Effector memory CD8-positive, alpha-beta T cell (primary cell): ENCODE data around the gene OR6S1.
"Not testable (repeated sequence)": the region's sequence is repeated elsewhere in the genome, so short reads cannot be mapped to it uniquely, and the experiment has no call there.

Experiments used
- ATAC-seq: fragments of 150-1000 bp; cut with Tn5 transposase; replicated peaks from 2 replicates; pipeline ENCODE4 v1.10.0; 2021; ENCODE audit warnings: mild to moderate bottlenecking, moderate library complexity
- DNase-seq, 3 experiments: peaks; one replicate each; pipeline ENCODE4 v3.0.0; 2021
- H3K27ac Mint-ChIP-seq, 2 donors: one replicate each; pipeline ENCODE4 v1.8.0; 2022; ENCODE audit warnings: mild to moderate bottlenecking in 2 of 2, mixed read lengths in 2 of 2, moderate library complexity in 2 of 2
- H3K27me3 Mint-ChIP-seq, 2 donors: one replicate each; pipeline ENCODE4 v1.8.0; 2022; ENCODE audit warnings: mixed read lengths in 2 of 2
- H3K36me3 Mint-ChIP-seq: one replicate; pipeline ENCODE4 v1.8.0; 2022; ENCODE audit warnings: mild to moderate bottlenecking, moderate library complexity, mixed read lengths; ENCODE audit not compliant: insufficient read depth
- H3K4me1 Mint-ChIP-seq, 2 donors: one replicate each; pipeline ENCODE4 v1.8.0; 2022; ENCODE audit warnings: low read depth in 2 of 2, mixed read lengths in 2 of 2
- H3K4me3 Mint-ChIP-seq, 2 donors: one replicate each; pipeline ENCODE4 v1.8.0; 2022; ENCODE audit warnings: mild to moderate bottlenecking in 2 of 2, mixed read lengths in 2 of 2, moderate library complexity in 2 of 2
- H3K9me3 Mint-ChIP-seq, 2 donors: one replicate each; pipeline ENCODE4 v1.8.0; 2022; ENCODE audit warnings: mixed read lengths in 2 of 2

OR6S1 gene

DNA sequence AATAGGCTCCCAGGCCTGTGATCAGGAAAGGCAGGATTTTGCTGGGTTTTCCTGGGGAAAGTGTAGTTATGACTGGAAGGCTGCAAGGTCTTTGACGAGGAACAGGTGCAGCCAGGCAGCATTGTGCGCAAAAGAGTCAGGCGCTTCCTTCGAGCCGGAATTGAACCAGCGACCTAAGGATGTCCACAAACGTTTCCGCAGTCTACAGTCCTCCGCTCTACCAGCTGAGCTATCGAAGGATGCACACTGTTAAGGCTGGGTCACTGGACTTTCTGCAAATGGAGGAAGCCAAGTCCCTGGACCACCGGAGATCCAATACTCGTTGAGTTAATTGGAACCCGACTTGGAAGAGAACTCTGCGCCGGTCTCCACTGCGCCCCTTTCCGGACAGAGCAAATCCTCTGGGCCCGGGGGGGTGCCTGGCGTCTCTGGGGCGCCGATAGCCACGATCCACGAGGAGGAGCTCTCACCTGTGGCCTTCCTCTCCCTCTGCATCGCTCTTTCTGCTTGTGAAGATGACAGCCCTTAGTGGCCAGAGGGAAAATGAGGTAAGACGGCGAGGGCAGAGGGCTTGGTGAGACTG lies 18.4 kb upstream of the OR6S1 start:
- H3K27me3 Mint-ChIP-seq, result peaks cover 42 to 64% of the 10 kb centered on the region in 2 donors
- no peak overlapping the region for H3K4me3 Mint-ChIP-seq
- H3K27ac Mint-ChIP-seq, result no peak overlapping the region
- no peaks in the 10 kb centered on the region for H3K9me3 Mint-ChIP-seq
- peaks cover 31 to 32% of the 10 kb centered on the region in 2 donors for H3K4me1 Mint-ChIP-seq
- ATAC-seq (no peak), DNase-seq (no peak)
- peaks cover 18% of the 10 kb centered on the region for H3K36me3 Mint-ChIP-seq

DNA sequence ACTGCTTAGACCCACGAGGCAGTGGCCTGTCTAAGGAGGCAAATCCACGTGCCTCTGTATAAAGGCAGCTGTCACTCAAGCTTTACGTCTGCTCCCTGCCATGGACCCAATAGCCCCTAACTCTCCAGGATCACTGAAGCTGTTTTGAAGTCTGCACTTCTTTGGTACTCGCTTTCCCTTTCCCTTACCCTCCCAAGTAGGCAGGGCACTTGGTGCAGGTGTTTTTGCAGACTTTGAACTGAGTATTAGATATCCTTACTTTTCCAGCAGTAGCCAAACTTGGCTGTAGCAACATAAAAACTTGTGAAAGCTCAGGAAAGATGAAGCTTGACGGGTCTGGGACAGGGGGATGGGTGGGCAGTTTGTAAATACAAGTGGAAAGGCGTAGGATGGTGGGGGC lies 17.8 kb upstream of the OR6S1 start:
- Mint-ChIP-seq H3K4me3 (no peak overlapping the region), H3K9me3 (no peaks in the 10 kb centered on the region), H3K36me3 (peaks cover 18% of the 10 kb centered on the region), H3K27ac (no peak overlapping the region), H3K4me1 (peaks cover 32 to 34% of the 10 kb centered on the region in 2 donors), H3K27me3 (peaks cover 44 to 70% of the 10 kb centered on the region in 2 donors)
- DNase-seq (no peak), ATAC-seq (no peak)

DNA sequence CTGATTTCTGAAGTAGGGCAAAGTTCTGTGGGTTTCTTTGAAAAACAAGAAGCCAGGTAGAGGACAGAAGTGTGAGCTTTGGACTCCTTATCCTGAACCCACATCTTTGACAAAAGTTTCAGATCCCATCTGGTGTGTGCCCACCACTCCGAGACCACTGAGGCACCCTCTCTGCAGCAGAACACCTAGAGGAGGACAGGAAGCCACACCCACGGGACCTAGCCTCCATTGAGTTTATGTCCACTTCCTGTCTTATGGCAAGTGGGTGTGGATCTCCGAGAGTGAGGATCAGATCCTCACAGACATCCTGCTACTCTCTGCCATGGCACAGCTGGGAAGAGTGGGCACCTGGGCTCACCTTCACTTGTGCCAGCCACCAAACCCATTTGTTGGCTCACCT lies 16.8 kb upstream of the OR6S1 start:
- Mint-ChIP-seq H3K27me3 (peaks cover 55 to 78% of the 10 kb centered on the region in 2 donors), H3K9me3 (no peaks in the 10 kb centered on the region), H3K36me3 (peaks cover 15% of the 10 kb centered on the region), H3K27ac (no peak overlapping the region), H3K4me1 (peaks cover 35 to 37% of the 10 kb centered on the region in 2 donors), H3K4me3 (no peak overlapping the region)
- DNase-seq (no peak), ATAC-seq (no peak)

DNA sequence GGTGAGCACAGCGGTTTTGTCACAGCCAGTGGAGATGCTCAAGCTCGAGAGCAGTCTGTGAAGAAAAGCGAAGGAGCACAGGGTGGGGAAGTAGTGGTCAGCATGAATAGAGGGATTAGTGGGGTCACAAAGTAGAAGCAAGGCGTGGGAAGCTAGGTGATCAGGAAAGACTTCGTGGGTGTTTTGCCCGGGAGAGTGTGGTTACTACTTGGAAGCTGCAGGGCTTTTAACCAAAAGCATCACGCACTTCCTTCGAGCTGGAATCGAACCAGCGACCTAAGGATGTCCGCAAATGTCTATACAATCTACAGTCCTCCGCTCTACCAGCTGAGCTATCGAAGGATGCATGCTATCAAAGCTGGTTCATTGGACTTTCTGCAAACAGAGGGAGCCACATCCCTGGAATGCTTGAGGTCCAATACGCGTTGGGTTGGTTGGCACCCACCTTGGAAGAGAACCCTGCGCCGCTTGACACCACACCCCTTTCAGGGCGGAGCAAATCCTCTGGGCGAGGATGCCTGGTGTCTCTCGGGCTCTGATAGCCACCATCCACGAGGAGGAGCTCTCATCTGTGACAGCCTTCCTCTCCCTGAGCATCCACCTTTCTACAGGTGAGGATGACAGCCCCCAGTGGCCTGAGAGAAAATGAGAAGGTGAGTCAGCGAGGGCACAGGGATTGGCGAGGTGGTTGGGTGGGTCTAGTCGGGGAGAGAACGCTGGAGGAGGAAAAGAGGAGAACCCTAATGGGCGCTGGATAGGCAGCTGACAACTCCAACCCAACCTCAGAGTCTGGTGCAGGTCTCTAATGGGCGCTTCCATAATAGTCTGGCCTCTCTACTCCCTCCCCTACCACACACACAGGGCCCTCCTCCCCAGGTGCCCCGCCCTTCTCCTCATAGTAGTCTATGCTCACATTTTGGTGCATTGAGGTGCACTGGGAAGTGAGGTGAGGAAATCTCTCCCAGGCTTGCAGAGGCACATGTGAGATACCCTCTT lies 16.0 kb upstream of the OR6S1 start:
- H3K27me3 Mint-ChIP-seq, result peaks cover 62 to 82% of the 10 kb centered on the region in 2 donors
- ATAC-seq (peak; percentile 46), DNase-seq (no peak)
- peaks cover 31 to 32% of the 10 kb centered on the region in 2 donors for H3K4me1 Mint-ChIP-seq
- H3K36me3 Mint-ChIP-seq, result peaks cover 12% of the 10 kb centered on the region
- H3K27ac Mint-ChIP-seq, result no peak overlapping the region
- no peak overlapping the region for H3K4me3 Mint-ChIP-seq
- no peaks in the 10 kb centered on the region for H3K9me3 Mint-ChIP-seq

DNA sequence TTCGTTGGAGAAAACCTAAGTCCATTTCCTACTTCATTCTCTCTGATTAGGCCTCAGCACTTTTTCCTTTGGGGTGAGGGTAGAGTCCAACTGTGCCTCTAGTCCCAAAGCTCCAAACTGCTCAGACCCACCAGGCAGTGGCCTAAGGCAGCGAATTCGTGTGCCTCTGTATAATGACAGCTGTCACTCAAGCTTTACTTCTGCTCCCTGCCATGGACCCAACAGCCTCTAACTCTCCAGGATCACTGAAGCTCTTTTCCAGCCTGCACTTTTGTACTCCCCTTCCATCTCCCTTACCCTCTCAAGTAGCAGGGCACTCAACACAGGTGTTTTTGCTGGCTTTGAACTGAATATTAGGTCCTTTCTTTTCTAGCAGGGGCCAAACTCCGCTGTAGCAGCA lies 14.8 kb upstream of the OR6S1 start:
- DNase-seq (no peak), ATAC-seq (no peak)
- peaks cover 73 to 94% of the 10 kb centered on the region in 2 donors for H3K27me3 Mint-ChIP-seq
- no peak overlapping the region for H3K4me3 Mint-ChIP-seq
- H3K9me3 Mint-ChIP-seq, result no peaks in the 10 kb centered on the region
- no peak overlapping the region for H3K27ac Mint-ChIP-seq
- peaks cover 29% of the 10 kb centered on the region in 2 donors for H3K4me1 Mint-ChIP-seq
- H3K36me3 Mint-ChIP-seq, result peaks cover 12% of the 10 kb centered on the region

DNA sequence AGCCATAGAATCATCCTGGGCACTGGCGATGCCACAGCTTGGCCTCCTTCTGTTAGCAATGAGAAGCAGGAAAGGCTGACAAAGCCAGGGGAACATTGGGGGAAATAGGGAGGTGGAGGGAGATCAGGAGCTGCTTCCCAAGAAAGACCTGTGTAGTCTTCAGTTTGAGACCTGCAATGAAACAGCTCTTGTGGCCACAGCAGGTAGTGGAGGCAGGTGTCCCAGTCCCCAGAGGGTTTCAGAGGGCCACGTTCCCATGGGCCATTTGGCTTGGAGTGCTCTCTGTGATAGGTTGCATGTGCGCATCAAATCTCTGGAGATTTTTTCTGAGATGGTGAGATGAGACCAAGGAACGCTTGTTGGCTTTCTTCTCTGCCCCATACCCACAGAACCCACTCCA lies 14.4 kb upstream of the OR6S1 start:
- peaks cover 12% of the 10 kb centered on the region for H3K36me3 Mint-ChIP-seq
- H3K27ac Mint-ChIP-seq, result no peak overlapping the region

DNA sequence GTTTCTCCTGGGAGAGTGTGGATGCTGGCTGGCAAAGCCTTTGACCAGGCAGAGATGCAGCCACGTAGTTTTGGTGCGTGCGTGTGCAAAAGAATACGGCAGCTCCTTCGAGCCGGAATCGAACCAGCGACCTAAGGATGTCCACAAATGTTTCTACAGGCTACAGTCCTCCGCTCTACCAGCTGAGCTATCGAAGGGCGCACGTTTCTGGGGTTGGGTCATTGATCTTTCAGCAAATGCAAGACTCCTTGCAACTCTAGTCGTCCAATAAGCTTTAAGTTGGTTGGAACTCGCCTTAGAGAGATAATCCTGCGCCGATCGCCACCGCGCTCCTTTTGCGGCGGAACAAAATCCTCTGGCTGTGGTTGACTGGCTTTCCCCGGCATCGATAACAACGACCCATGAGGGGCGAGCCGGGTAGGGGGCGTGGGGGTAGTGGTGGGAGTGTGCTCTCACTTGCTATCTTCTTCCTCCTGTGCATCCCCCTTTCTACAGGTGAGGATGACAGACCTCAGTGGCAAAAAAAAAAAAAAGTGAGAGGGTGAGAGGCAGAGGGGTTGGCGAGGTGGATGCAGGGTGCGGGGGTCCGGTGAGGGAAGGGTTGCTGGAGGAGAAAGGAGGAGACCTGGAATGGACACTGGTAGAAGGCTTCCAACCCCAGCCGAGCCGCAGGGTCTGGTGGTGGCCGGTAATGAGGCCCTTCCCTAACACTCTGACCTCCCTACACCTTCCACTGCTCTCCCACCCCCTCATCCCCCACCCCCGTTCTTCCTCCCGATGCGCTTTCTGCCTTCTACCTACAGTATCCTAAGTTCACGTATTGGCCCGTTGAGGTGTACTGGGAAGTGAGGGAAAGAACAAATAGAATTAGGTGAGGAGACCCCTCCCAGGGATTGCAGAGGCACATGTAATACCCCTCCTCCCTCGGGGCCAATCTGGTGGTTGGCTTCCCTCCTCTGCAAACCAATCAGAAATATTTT lies 11.8 kb upstream of the OR6S1 start:
- H3K4me1 Mint-ChIP-seq, result peaks cover 26 to 29% of the 10 kb centered on the region in 2 donors
- no peaks in the 10 kb centered on the region for H3K9me3 Mint-ChIP-seq
- ATAC-seq (peak; percentile 47), DNase-seq (peak; percentile 27 to 35 (median 28))
- no peak overlapping the region for H3K27ac Mint-ChIP-seq
- peaks cover 72 to 74% of the 10 kb centered on the region in 2 donors for H3K27me3 Mint-ChIP-seq
- H3K4me3 Mint-ChIP-seq, result peak overlapping the region; percentile 69 to 72
- H3K36me3 Mint-ChIP-seq, result peaks cover 16% of the 10 kb centered on the region

More for the DNA sequence above, 14.4 kb upstream of the OR6S1 start:
- DNase-seq (no peak), ATAC-seq (no peak)
- H3K4me3 Mint-ChIP-seq, result no peak overlapping the region
- peaks cover 74 to 98% of the 10 kb centered on the region in 2 donors for H3K27me3 Mint-ChIP-seq
- peaks cover 29% of the 10 kb centered on the region in 2 donors for H3K4me1 Mint-ChIP-seq
- H3K9me3 Mint-ChIP-seq, result no peaks in the 10 kb centered on the region

DNA sequence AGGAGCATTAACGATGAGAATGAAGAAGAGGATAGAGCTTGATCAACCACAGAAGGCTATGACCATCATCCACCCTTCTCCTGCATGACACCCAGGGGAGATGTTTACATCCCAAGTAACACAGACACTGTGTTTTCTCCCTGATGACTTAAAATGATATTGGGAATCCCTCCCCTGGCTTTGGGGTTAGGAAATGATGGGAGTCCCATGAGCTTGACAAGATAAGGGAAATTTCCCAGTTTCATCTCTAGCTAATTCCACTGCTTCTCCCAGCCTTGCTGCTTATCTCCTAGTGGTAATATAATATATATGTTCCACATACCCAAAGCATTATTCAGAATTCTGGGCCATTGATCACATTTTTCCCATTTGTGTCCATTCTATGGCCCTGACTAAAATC lies 4.0 kb upstream of the OR6S1 start:
- Mint-ChIP-seq H3K36me3 (peaks cover 4% of the 10 kb centered on the region), H3K4me3 (no peak overlapping the region), H3K4me1 (no peaks in the 10 kb centered on the region), H3K27ac (no peak overlapping the region), H3K9me3 (no peaks in the 10 kb centered on the region), H3K27me3 (peaks cover 38 to 41% of the 10 kb centered on the region in 2 donors)
- ATAC-seq (no peak), DNase-seq (no peak)

DNA sequence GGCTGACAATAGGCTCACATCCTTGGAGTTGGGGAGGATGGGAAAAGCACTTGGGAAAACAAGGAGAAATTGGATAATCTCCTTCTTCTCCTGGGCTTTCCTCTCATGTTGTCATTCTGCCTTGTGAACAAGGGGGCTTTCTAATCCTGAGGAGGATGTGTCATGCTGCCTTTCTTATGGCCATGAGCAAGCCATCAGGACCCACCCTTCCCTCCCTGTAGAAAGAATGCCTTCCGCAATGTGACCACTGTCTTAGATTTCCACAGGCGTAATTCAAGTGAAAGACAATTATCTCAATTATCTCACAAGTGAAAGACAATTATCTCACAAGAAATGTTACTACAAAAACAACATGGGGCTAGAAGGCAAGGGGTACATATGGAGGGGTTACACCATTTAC lies 3.0 kb upstream of the OR6S1 start:
- no peak overlapping the region for H3K4me3 Mint-ChIP-seq
- no peaks in the 10 kb centered on the region for H3K9me3 Mint-ChIP-seq
- no peaks in the 10 kb centered on the region for H3K4me1 Mint-ChIP-seq
- peaks cover 39 to 41% of the 10 kb centered on the region in 2 donors for H3K27me3 Mint-ChIP-seq
- no peak for DNase-seq
- H3K27ac Mint-ChIP-seq, result no peak overlapping the region
- H3K36me3 Mint-ChIP-seq, result no peaks in the 10 kb centered on the region
- no peak for ATAC-seq

DNA sequence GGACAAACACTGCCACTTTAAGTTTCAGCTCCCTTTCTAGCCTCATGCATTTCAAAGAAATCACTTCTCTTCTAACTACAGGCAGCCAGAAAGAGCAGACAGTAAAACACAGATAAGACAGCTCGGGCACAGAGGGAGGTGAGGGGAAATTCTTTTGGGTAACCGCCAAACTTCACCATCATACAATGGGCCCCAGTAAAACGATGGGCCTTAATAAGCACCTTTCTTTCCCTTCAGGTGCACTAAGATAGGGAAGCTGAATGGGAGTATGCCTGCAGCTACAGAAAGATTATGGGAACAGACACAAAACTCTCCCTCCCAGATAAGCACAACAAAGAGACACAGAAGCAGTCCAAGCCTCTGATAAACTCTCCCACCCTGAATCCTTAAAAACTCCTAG lies 1.3 kb upstream of the OR6S1 start:
- DNase-seq, H3K36me3 Mint-ChIP-seq, H3K9me3 Mint-ChIP-seq, H3K4me3 Mint-ChIP-seq, H3K27ac Mint-ChIP-seq, H3K4me1 Mint-ChIP-seq, ATAC-seq: not testable (repeated sequence)
- peaks cover 34 to 39% of the 10 kb centered on the region in 2 donors for H3K27me3 Mint-ChIP-seq

DNA sequence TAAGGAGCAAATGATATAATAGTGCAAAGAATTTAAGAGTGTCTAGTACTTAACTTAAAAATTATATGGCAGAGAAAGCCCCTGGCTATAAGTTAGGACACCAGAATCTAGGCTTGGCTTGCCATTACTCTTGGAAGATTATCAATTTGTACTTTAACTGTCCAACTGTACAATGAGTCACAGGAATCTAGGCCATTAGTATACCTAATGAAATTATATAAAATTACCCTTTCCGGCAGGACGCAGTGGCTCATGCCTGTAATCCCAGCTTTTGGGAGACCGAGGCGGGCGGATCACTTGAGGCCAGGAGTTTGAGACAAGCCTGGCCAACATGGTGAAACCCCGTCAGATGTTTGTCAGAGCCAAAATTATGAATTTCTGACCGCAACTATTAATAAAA lies 691 bp upstream of the OR6S1 start:
- no peak for DNase-seq
- Mint-ChIP-seq H3K36me3 (no peaks in the 10 kb centered on the region), H3K27ac (no peak overlapping the region), H3K27me3 (peaks cover 30 to 39% of the 10 kb centered on the region in 2 donors), H3K4me1 (no peaks in the 10 kb centered on the region), H3K9me3 (no peaks in the 10 kb centered on the region), H3K4me3 (no peak overlapping the region)
- ATAC-seq, result no peak

DNA sequence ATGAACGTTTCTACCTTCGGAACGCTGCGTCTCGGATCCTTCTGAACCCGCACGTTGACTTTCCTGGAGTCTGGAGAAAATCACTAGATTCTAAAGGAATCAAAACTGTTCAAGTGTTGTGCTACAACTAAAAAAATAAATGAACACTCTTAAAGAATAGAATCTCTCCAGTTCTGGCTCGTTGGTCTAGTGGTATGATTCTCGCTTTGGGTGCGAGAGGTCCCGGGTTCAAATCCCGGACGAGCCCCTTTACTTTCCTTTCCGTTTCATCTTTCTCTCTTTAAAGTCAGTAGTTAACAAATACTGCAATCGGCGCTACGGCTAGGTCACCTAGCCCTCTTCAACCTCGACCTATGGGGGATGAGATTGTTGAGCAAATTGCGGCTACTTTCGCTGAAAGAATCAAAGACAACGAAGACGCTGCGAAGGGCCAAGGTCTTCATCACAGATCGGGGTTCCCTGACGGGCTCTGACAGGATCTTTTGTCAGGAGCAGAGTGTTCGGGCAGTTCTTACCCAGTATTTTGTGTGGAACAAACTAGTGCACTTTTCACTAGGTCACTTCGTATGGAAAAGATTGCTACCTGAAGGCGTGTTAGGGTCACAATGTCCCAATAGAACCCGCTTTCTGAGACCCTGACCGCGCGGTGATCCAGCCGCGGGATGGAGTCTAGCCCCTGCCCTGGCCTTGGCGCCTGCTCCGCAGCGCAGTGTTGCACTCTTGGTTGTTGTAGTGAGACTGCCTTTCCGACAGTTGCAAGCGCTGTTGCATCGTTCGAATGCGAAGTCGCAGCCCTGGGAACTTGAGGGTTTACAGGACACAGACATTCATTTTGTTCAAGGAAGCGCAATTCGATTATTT lies 8.4 kb downstream of the OR6S1 start:
- Mint-ChIP-seq H3K4me1 (peaks cover 36 to 51% of the 10 kb centered on the region in 2 donors), H3K27ac (peak overlapping the region; percentile 98 to 99), H3K4me3 (peak overlapping the region; percentile 84 to 86), H3K36me3 (peaks cover 40% of the 10 kb centered on the region), H3K27me3 (peaks cover 0 to 7% of the 10 kb centered on the region in 2 donors), H3K9me3 (no peaks in the 10 kb centered on the region)
- DNase-seq (peak; percentile 46 to 74 (median 52)), ATAC-seq (peak; percentile 64)
